NT2/D1 (cell line): ENCODE measurements around the gene PNPLA3.

Experiments used
- DNase-seq: peaks from one replicate; pipeline ENCODE4 v3.0.0-alpha.2; 2011; ENCODE audit warnings: low read depth, low spot score
- H3K27me3 ChIP-seq: 2 replicates; pipeline ENCODE4 v1.6.0; 2011; ENCODE audit warnings: mild to moderate bottlenecking; ENCODE audit not compliant: insufficient read length, insufficient read depth
- H3K36me3 ChIP-seq: 2 replicates; pipeline ENCODE4 v1.6.1; 2011; ENCODE audit warnings: mild to moderate bottlenecking, low read length, mixed read lengths; ENCODE audit not compliant: insufficient read depth, insufficient read length
- H3K4me1 ChIP-seq: 2 replicates; pipeline ENCODE4 v1.5.1; 2011; ENCODE audit not compliant: insufficient read depth, insufficient read length
- H3K4me3 ChIP-seq: 2 replicates; pipeline ENCODE4 v1.5.1; 2011; ENCODE audit warnings: low read depth; ENCODE audit not compliant: insufficient read length
- H3K9ac ChIP-seq: 2 replicates; pipeline ENCODE4 v1.6.0; 2011; ENCODE audit warnings: low read depth; ENCODE audit not compliant: insufficient read length
- H3K9me3 ChIP-seq: 2 replicates; pipeline ENCODE4 v1.5.1; 2011; ENCODE audit warnings: mild to moderate bottlenecking, low read length; ENCODE audit not compliant: insufficient read depth
- SUZ12 ChIP-seq: IDR thresholded peaks from 2 replicates; pipeline ENCODE4 v1.6.1; 2011; ENCODE audit not compliant: insufficient read length, insufficient read depth; ENCODE audit errors: extremely low read depth
- YY1 ChIP-seq: IDR thresholded peaks from 2 replicates; pipeline ENCODE4 v1.6.1; 2011; ENCODE audit not compliant: insufficient read length, insufficient read depth
- ZNF274 ChIP-seq: IDR thresholded peaks from 2 replicates; pipeline ENCODE4 v1.6.1; 2011; ENCODE audit warnings: mild to moderate bottlenecking, low read depth, low read length

Gene PNPLA3

DNA sequence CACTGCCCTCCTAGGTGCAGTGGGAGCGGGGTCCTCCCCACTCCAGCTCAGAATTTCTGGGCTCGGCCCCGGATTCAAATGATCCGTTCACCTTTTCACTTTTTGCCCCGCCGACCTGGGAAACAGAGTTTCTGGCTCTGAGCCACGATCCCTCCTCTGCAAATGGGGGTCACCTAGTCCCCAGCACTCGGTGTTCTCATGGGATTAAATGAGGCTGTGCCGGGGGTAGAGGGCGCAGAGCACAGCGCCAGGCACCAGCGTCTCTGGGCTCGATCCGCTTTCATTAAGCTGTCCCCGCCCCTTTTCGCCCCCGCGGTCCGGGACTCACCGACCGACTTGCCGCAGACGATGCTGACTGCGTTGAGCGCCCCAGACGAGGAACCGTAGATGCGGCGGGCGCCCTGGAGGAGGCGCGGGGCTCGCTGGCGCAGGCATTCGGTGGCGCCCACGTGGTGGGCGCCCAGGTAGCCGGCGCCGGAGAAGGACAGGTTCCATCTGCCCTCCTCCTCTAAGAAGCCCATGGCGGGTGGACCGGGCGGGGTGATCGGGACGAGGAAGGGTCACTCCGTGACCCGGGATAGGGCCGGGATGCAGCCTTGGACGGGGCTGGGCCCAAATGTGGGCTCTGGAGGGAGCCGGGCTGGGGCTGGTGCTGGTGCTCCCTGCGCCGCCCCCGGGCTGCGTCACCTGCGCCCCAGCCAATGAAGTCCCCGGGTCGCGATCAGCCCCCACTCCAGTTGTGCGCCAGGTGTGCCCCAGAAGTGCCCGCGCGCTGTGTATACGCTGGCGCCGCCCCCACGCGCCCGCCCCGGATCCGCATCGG, 32.0 kb upstream of the PNPLA3 start, which contains the start of gene PNPLA5:
Gene PNPLA5 (minus strand): TSS at position 654 of the 823 bp plus-strand sequence. CDS start 133 bp downstream, at position 521.
- H3K9me3 ChIP-seq, result no peaks in the 10 kb centered on the region
- TF ChIP-seq SUZ12 (no peak), YY1 (no peak), ZNF274 (no peak)
- H3K4me1 ChIP-seq, result peaks cover 9% of the 10 kb centered on the region
- peaks cover 39% of the 10 kb centered on the region for H3K27me3 ChIP-seq
- H3K9ac ChIP-seq, result peak within 1 kb of the TSS; percentile 53
- DNase-seq, result no peak
- peak within 1 kb of the TSS; percentile 40 for H3K4me3 ChIP-seq
- no peaks in the 10 kb centered on the region for H3K36me3 ChIP-seq

DNA sequence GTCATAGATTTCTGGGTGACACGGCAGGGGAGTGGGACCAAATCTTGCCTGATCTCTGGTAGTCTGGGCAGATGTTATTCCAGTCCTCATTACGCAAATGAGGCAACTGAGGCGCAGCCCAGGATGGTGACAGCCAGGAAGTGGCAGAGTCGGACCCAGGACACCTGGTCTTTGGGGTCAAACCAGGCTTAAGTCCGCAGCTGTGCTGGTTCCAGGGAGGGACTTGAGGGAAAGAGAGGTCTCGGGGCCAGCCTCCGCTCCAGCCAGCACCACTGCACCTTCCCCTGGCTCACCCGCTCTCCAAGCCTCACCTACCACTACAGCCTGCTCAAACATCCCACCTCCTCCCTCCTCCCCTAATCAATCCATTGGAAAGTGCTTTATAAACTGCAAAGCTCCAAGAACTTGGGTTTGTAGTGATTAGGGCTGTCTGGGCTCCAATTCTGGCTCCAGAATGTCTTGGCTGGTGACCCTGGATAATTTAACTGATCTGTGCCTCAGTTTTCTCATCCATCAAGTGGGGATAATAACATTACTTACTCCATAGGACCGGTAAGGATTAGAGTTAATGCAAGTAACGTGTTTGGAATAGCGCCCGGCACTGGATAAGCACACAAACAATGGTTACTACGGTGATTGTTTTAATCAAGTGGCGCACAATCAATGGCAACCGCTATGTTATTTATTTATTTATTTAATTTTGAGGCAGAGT, 31.3 kb upstream of the PNPLA3 start:
- Histone ChIP-seq H3K4me3 (peak overlapping the region; percentile 40), H3K9me3 (no peaks in the 10 kb centered on the region), H3K27me3 (peaks cover 39% of the 10 kb centered on the region), H3K36me3 (no peaks in the 10 kb centered on the region), H3K4me1 (peaks cover 10% of the 10 kb centered on the region), H3K9ac (peak overlapping the region; percentile 16)
- no peak for TF ChIP-seq YY1
- TF ChIP-seq SUZ12, result no peak
- TF ChIP-seq ZNF274, result no peak
- no peak for DNase-seq

DNA sequence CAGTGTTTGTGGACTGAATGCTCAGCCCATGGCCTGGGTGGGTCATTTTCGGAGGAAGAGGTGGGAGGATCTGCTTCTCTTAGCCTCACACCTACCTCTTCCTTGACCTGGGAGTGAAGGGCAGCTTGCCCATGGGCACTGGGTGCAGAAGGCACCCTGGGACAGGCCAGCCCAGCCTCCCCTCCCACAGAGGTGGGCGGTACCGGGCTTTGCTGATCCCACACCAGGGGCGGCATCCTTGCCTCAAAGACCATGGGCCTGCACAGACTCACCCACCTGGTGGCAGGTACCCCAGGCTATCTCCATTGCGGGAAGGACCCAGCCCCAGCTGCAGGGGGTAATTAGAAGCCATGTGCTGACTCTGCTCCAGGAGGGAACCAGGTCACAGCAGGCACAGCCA, 30.3 kb upstream of the PNPLA3 start:
- no peak overlapping the region for H3K9ac ChIP-seq
- H3K4me1 ChIP-seq, result peaks cover 12% of the 10 kb centered on the region
- H3K36me3 ChIP-seq, result no peaks in the 10 kb centered on the region
- DNase-seq, result no peak
- H3K4me3 ChIP-seq, result no peak overlapping the region
- H3K9me3 ChIP-seq, result no peaks in the 10 kb centered on the region
- TF ChIP-seq YY1 (no peak), SUZ12 (no peak)
- peaks cover 39% of the 10 kb centered on the region for H3K27me3 ChIP-seq

DNA sequence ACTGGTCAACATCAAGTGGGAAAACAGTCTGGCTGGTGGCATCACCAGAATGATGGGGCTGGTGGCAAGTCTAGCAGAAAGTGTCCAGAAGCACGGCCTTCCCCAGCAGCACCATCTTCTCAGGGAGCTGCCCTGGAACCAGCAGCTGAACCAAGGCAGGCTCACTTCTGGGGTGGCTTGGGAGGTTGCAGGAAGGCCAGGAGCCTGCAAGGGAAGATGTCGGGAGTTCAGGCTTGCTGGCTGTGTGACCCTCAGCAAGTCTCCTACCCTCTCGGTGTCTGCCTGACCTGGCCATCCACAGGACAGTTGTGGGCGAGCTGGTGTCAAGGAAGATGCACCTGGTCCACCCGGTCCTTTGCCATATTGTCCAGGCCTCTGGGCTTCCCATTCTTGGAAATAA, 29.5 kb upstream of the PNPLA3 start:
- TF ChIP-seq SUZ12, result no peak
- Histone ChIP-seq H3K36me3 (no peaks in the 10 kb centered on the region), H3K4me1 (peaks cover 13% of the 10 kb centered on the region), H3K9ac (no peak overlapping the region), H3K27me3 (peaks cover 39% of the 10 kb centered on the region), H3K4me3 (no peak overlapping the region), H3K9me3 (no peaks in the 10 kb centered on the region)
- DNase-seq, result no peak

DNA sequence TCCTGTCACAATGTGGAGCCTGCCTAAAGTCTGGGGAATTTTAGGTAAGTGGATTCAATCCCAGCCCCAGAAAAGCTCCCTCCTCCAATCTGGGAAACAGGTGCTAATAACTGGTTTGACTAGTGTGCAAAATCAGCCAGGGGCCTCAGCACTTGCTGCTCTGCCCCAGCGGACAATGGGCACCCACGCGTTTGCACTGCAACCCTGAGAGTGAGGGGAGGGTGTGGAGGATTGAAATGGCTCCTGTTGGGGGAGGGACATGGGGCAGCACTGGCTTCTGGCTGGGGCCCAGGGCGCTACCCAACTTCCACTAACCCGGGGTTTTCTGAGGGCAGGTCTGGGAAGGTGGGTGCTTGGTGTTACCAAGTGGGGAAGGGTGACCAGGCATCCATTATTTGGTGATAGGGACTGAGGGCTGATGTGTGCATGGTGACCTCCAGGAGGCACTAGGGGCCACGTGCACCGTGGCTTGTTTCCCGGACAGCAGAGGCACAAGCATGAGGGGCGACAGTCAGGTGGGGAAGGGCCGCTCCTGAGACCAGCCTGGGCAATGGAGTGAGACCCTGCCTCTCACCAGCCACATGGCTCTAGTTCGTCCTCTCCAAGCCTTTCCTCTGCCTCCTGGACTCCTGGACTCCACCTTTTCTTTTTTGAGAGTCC, 27.5 kb upstream of the PNPLA3 start:
- no peaks in the 10 kb centered on the region for H3K36me3 ChIP-seq
- no peak for DNase-seq
- H3K4me3 ChIP-seq, result no peak overlapping the region
- peaks cover 13% of the 10 kb centered on the region for H3K4me1 ChIP-seq
- TF ChIP-seq YY1 (no peak), SUZ12 (no peak), ZNF274 (no peak)
- no peaks in the 10 kb centered on the region for H3K9me3 ChIP-seq
- no peak overlapping the region for H3K9ac ChIP-seq
- H3K27me3 ChIP-seq, result peaks cover 23% of the 10 kb centered on the region

DNA sequence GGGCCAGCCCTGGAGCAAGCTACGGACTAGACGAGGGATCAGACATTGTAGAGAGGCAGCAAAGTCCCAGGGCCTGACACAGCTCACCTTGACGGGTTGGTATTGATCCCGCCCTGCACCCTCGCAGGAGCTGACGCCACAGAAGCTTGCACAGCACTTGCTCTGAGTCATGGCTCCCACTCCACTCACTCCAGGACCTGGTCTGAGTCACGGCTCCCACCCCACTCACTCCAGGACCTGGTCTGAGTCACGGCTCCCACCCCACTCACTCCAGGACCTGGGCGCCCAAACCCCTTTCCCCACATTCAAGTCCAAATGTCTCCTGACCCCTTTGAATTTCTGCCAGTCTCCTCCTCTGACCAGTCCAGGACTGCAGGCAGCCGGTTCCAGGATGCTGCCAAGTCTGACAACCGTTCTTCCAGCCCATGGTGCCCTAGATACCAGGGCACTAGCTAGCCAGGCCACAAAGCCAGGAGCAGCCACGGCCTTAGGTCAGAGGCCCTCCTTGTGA, 25.8 kb upstream of the PNPLA3 start:
- no peak for DNase-seq
- Histone ChIP-seq H3K9ac (no peak overlapping the region), H3K9me3 (no peaks in the 10 kb centered on the region), H3K36me3 (no peaks in the 10 kb centered on the region), H3K4me1 (peaks cover 13% of the 10 kb centered on the region), H3K4me3 (no peak overlapping the region), H3K27me3 (peaks cover 7% of the 10 kb centered on the region)
- no peak for TF ChIP-seq ZNF274
- TF ChIP-seq YY1, result no peak
- no peak for TF ChIP-seq SUZ12

DNA sequence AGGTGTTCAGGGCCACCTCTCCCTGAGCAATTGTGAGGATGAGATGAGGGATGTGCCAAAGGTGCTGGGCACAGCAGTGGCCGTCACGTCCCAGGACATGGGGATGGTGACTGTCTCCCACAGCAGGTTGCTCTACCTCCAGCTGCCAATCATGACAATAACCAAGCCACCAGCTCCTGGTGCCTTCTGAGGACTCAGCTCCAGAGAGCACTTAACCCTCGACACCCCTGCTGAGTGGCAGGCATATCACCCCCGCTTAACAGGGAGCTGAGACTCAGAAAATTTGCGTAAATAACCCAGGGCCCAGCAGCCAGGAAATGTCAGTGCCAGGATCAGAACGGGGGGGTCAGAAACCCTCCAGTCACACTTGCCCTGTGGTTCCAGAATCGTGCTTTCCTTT, 23.4 kb upstream of the PNPLA3 start:
- Histone ChIP-seq H3K36me3 (no peaks in the 10 kb centered on the region), H3K9me3 (no peaks in the 10 kb centered on the region), H3K4me1 (peaks cover 15% of the 10 kb centered on the region), H3K9ac (no peak overlapping the region), H3K27me3 (no peaks in the 10 kb centered on the region), H3K4me3 (no peak overlapping the region)
- TF ChIP-seq YY1 (no peak), SUZ12 (no peak), ZNF274 (no peak)
- DNase-seq, result no peak
